Activated naive CD8-positive, alpha-beta T cell treated with anti-CD3 and anti-CD28 coated beads for 36 hours (primary cell): ENCODE data around the gene GPR63. TPM values are rescaled to one million over a fixed set of nuclear protein-coding genes. Genes with fewer than 3 reads are reported as not detected.
A peak's percentile ranks its signal among the peaks of the same experiment; 100 is the strongest.
"Not testable (repeated sequence)": the region's sequence is repeated elsewhere in the genome, so short reads cannot be mapped to it uniquely, and the experiment has no call there.

Experiments used
- DNase-seq: peaks from one replicate; pipeline ENCODE4 v3.0.0; 2021
- H3K27ac Mint-ChIP-seq: one replicate; pipeline ENCODE4 v1.8.0; 2022; ENCODE audit warnings: mild to moderate bottlenecking, moderate library complexity, mixed read lengths
- H3K27me3 Mint-ChIP-seq: one replicate; pipeline ENCODE4 v1.8.0; 2022; ENCODE audit warnings: mild to moderate bottlenecking, mixed read lengths
- H3K36me3 Mint-ChIP-seq: one replicate; pipeline ENCODE4 v1.8.0; 2021; ENCODE audit warnings: mild to moderate bottlenecking, mixed read lengths
- H3K4me1 Mint-ChIP-seq: one replicate; pipeline ENCODE4 v1.8.0; 2021; ENCODE audit warnings: mixed read lengths
- H3K4me3 Mint-ChIP-seq: one replicate; pipeline ENCODE4 v1.8.0; 2022; ENCODE audit warnings: mild to moderate bottlenecking, moderate library complexity, mixed read lengths
- H3K9me3 Mint-ChIP-seq: one replicate; pipeline ENCODE4 v1.8.0; 2022; ENCODE audit warnings: mixed read lengths
- total RNA-seq, 2 experiments: library from RNA; stranded (reverse); gene quantifications; one replicate each; pipeline ENCODE4 v1.2.3, GENCODE V29; 2021

Gene GPR63, protein sequence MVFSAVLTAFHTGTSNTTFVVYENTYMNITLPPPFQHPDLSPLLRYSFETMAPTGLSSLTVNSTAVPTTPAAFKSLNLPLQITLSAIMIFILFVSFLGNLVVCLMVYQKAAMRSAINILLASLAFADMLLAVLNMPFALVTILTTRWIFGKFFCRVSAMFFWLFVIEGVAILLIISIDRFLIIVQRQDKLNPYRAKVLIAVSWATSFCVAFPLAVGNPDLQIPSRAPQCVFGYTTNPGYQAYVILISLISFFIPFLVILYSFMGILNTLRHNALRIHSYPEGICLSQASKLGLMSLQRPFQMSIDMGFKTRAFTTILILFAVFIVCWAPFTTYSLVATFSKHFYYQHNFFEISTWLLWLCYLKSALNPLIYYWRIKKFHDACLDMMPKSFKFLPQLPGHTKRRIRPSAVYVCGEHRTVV
- total RNA-seq: 1 to 10 TPM in 1 of 2 experiments, under 1 TPM in 1; 0.85 to 1.0 TPM

DNA sequence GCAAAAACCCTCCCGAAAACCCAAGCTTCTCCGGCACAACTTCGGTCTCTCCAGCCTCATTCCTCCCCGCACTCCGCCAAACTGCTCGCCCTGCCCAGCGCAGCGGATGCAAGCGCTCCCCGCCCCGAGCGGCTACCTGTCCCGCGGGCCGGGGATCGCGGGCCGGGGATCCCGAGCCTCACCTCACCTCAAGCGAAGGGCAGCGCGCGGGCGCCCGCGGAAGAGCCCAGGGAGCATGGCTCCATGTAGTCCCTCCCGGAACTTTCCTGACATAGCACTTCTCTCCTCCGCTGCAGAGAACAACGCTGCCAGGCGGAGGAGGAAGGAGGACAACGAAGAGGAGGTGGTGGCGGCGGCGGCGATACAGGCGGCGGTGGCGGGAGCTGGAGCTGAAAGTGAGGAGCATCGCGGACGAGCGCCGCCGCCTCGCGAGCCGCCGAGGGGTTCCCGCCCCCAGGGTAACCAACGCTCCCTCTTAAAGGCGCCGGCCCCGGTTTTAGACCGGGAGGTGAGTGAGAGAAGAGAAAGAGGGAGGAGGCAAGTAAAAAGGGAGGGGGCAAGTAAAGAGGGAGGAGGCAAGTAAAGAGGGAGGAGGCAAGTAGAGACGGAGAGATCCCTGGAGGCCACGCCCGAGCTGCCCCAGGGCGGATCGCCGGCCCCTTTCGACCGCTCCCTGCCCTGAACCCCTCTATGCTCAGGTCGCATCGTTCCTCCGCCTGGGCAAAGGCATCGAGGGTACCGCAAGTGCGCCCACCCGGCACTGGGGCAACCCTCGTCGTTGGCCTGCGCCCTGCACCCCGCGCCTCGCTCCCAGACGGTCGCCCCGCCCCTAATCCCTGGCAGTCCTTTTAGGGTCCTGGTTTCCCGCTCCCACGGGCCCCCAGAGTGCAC, at the start of gene GPR63:
Gene GPR63 (minus strand): TSS at position 397 of the 891 bp plus-strand sequence. CDS start 37,746 bp downstream, outside the sequence.
- H3K27me3 Mint-ChIP-seq: peaks cover 66% of the 10 kb centered on the region
- H3K9me3 Mint-ChIP-seq: no peaks in the 10 kb centered on the region
- peaks cover 12% of the 10 kb centered on the region for H3K4me1 Mint-ChIP-seq

DNA sequence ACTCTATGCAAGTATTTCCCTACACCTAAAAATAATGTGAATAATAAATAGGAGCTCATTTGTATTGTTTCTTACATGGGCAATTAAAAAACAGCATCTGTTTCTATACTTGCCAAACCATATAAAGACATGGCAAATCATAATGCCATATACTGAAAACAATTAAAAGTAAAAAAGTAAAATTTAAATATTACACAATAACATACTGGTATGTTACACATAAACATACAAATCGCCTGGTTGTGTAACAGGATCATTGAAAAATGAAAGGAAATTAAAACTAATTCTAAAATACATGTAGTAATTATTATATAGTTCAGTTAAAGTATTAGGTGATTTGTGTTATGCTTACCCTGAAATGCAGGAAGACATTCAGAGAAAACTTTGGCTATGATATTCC, 49.2 kb upstream of the GPR63 start:
- DNase-seq: no peak
- H3K27me3 Mint-ChIP-seq: no peaks in the 10 kb centered on the region
- H3K27ac Mint-ChIP-seq: no peak overlapping the region
- peaks cover 14% of the 10 kb centered on the region for H3K36me3 Mint-ChIP-seq
- H3K4me3 Mint-ChIP-seq: no peak overlapping the region
- no peaks in the 10 kb centered on the region for H3K9me3 Mint-ChIP-seq
- peaks cover 8% of the 10 kb centered on the region for H3K4me1 Mint-ChIP-seq

More for the DNA sequence above, at the start of gene GPR63:
- Mint-ChIP-seq H3K4me3 (peak within 1 kb of the TSS; percentile 85), H3K27ac (peak within 1 kb of the TSS; percentile 35), H3K36me3 (no peaks in the 10 kb centered on the region)
- peak; percentile 75 for DNase-seq

DNA sequence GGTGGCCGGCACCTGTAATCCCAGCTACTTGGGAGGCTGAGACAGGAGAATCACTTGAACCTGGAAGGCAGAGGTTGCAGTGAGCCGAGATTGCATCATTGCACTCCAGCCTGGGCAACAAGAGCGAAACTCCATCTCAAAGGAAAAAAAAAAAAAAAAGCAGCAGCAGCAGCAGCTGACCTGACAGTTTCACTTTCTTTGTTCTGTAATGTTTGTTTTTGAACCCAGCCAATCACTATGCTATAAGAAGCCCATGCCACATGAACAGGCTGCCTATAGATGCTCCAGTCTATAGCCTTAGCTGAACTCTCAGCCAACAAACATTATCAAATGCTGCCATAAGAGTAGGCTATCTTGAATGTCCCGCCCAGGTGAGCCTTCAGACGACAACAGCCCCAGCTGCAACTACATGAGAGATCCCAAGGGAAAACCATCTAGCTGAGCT, 47.9 kb upstream of the GPR63 start:
- H3K9me3 Mint-ChIP-seq, DNase-seq: not testable (repeated sequence)

DNA sequence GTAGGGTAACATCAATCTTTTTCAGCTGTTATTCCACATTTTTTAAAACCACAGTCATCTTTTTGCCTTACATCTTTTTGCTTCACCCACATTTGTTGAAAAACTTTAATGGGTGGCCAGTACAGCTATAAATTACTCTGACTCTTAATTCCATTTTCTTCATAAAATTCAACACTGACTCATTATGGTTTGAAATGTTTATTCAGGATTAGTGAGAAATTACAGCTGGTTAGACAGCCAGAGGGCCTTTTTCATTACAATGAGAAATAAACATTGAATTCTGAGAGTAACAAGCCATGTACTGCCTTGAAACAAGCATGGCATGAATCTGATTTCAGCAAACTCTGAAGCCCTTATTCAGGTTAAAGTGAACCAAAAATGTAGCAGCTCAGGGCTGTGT, 40.9 kb upstream of the GPR63 start:
- no peaks in the 10 kb centered on the region for H3K4me1 Mint-ChIP-seq
- no peaks in the 10 kb centered on the region for H3K9me3 Mint-ChIP-seq
- no peak for DNase-seq
- no peaks in the 10 kb centered on the region for H3K27me3 Mint-ChIP-seq
- H3K4me3 Mint-ChIP-seq: no peak overlapping the region
- H3K27ac Mint-ChIP-seq: no peak overlapping the region
- H3K36me3 Mint-ChIP-seq: no peaks in the 10 kb centered on the region

More for the DNA sequence above, 47.9 kb upstream of the GPR63 start:
- H3K36me3 Mint-ChIP-seq, H3K4me1 Mint-ChIP-seq, H3K27me3 Mint-ChIP-seq: not testable (repeated sequence)
- peak overlapping the region; percentile 46 for H3K27ac Mint-ChIP-seq
- peak overlapping the region; percentile 32 for H3K4me3 Mint-ChIP-seq

DNA sequence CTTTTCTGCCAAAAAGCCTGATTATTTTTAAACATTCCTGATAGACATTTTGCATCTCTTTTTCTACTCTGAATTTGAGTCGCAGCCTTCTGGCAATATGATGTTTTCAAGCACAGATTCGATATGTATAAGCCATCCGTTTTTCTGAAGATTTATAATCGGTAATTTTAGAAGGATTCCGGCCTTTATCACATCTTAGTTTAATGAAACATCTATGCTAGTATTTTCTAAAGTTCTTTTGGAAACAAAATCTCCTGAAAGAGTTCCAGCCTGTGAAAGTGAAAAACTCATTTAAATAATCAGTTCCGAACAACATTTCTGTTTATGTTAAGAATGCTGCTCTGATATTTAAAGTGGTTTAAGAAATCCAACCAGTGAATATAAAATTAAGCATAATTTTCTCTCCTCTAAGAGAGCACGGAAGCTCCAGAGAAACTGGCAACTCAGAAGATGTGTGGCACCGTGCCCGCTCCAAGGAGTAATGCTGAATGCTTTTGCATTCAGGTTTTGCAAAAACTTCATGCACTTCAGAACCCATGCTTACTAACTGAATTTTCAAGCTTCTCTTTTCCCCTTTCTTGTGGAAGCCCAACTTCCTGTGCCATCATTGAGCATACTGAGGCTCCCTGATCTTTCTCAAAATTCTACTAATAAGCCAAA, 39.7 kb upstream of the GPR63 start:
- H3K9me3 Mint-ChIP-seq: no peaks in the 10 kb centered on the region
- H3K27ac Mint-ChIP-seq: no peak overlapping the region

DNA sequence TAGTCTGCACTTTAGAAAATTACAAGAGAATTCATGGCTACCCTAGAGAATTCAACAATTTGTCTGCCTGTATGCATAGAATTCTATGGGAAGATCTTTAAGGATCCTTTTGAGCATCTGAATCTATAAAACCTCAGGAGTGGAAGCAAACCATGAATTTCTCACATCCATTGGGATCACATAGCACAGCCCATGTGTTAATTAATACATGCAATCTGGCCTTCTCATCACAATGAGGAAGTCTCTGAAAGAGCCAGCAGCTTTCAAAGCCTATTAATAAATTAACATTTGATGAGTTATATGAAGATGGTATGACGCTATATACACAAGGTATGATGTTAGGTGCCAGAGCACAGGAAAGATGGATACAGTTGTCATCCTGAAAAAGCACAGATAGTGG, 35.7 kb upstream of the GPR63 start:
- H3K9me3 Mint-ChIP-seq: no peaks in the 10 kb centered on the region
- no peaks in the 10 kb centered on the region for H3K36me3 Mint-ChIP-seq
- H3K27ac Mint-ChIP-seq: no peak overlapping the region
- no peaks in the 10 kb centered on the region for H3K4me1 Mint-ChIP-seq
- H3K27me3 Mint-ChIP-seq: peaks cover 9% of the 10 kb centered on the region
- DNase-seq: no peak
- no peak overlapping the region for H3K4me3 Mint-ChIP-seq

More for the DNA sequence above, 39.7 kb upstream of the GPR63 start:
- no peak for DNase-seq
- H3K4me3 Mint-ChIP-seq: no peak overlapping the region
- peaks cover 1% of the 10 kb centered on the region for H3K27me3 Mint-ChIP-seq
- no peaks in the 10 kb centered on the region for H3K36me3 Mint-ChIP-seq
- H3K4me1 Mint-ChIP-seq: no peaks in the 10 kb centered on the region

DNA sequence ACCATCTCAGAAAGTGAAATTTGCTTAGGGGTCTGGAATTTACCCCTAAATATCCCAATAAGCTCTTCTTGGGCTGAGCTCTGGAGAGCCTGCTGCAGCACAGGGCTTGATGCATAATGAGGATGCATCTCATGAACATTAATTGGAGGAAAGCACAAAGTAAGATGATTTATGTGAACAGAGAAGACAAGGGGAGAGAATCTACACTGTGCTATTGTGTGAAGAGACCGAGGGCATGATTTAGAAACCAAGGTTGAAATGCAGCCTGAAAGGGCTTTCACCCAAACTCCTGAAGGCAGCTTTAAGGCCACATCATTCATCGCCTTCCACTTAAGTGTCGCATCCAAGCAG, 27.8 kb upstream of the GPR63 start:
- Mint-ChIP-seq H3K4me3 (no peak overlapping the region), H3K27me3 (peaks cover 20% of the 10 kb centered on the region), H3K4me1 (no peaks in the 10 kb centered on the region), H3K27ac (no peak overlapping the region), H3K9me3 (peaks cover 4% of the 10 kb centered on the region), H3K36me3 (no peaks in the 10 kb centered on the region)
- DNase-seq: no peak

DNA sequence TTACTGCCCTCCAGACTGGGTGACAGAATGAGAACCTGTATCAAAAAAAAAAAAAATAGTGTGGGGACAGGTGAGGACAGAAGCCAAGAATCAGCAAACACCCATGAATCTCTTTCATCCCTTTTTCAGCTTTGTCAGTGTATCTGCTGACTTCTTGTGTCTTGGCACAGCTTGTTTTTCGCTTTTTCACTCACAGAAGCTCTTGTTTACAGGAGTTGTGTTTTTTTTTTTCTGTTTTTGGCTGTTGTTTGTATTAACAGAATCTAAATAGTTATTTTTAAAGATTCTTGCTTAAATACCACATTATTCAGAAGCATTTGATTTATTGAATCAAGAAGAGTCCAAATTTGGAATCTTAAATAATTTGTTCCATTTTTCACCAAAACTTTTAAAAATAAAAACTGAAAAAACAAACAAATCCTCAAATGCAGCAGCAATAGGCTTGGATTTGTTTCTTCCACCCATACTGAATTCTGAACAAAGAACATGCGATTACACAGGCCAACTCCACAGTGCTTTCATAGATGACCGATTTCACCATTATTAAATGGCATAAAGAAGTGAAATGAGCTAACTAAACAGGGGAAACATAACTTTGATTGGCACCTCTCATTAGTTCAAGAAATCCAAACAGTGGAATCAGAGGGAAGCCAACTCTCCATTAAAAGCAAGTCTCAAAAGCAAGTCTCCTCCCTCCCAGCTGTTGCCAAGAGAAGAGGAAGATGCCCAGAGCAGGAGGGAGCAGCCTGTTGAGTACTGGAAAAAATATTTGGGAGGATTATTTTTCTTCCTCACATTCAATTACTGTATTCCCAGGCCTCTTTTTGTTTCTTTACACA, 27.2 kb upstream of the GPR63 start:
- no peak for DNase-seq
- Mint-ChIP-seq H3K4me3 (no peak overlapping the region), H3K36me3 (no peaks in the 10 kb centered on the region), H3K27me3 (peaks cover 22% of the 10 kb centered on the region), H3K9me3 (peaks cover 4% of the 10 kb centered on the region), H3K27ac (no peak overlapping the region), H3K4me1 (no peaks in the 10 kb centered on the region)

DNA sequence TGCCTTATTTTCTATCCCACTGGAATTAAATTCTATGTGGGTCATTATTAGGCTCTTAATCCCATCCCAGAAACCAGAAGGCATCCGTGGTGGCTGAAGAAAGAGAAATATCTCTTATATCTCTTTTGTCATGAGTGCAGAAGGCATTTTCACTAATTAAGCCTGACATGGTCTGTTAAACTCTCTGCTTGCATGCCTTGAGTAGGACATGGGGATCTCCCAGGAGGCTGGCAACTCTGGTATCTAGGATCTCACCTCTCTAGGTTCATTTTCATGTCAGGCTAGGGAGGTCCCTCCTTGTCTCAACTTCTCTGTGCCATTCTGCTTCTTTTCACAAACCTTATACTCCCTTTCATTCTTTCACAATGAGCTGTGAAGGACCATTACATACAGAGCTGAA, 25.3 kb upstream of the GPR63 start:
- Mint-ChIP-seq H3K27me3 (peaks cover 15% of the 10 kb centered on the region), H3K4me3 (no peak overlapping the region), H3K27ac (no peak overlapping the region), H3K36me3 (no peaks in the 10 kb centered on the region), H3K4me1 (no peaks in the 10 kb centered on the region), H3K9me3 (peaks cover 5% of the 10 kb centered on the region)
- no peak for DNase-seq

DNA sequence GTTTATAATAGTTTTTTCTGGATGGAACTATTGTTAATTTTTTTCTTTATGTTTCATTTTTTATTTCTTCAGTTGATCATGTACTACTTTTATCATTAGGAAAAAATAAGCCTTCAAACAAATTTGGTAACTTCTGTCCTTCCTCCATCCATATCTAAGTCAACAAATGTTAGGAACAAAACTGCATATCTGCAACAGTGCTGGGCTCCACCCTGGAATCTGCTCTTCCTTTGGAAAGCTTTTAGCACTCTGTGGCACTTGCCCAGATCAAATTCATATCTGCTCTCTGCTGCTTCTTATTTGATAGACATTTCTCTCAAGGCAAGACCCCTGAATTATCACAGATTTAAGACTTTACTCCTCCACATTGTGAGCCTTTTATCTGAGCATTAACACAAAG, 24.3 kb upstream of the GPR63 start:
- Mint-ChIP-seq H3K27me3 (peaks cover 19% of the 10 kb centered on the region), H3K27ac (no peak overlapping the region), H3K4me1 (no peaks in the 10 kb centered on the region), H3K36me3 (no peaks in the 10 kb centered on the region), H3K4me3 (no peak overlapping the region), H3K9me3 (peaks cover 5% of the 10 kb centered on the region)
- DNase-seq: no peak

DNA sequence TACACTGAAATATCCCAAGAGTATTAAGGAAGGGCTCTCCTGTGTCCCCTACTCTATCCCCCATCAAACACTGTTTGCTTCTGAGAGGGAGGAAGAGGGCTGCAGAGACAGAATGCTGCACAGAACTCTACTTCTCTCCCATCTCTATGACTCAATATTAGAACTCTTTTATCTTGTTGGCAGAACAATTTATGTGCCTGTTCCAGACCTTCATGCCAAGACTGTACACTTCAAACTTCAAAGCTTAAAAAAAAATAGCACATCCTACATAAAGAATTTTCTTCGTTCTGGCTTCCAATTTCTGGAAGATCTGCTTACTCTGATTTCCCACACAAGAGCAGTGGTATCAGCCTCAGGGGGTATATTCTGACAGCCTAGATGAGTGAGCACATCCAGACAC, 19.6 kb upstream of the GPR63 start:
- Mint-ChIP-seq H3K27me3 (peaks cover 12% of the 10 kb centered on the region), H3K27ac (no peak overlapping the region), H3K9me3 (peaks cover 6% of the 10 kb centered on the region), H3K36me3 (no peaks in the 10 kb centered on the region), H3K4me3 (no peak overlapping the region), H3K4me1 (no peaks in the 10 kb centered on the region)
- no peak for DNase-seq

DNA sequence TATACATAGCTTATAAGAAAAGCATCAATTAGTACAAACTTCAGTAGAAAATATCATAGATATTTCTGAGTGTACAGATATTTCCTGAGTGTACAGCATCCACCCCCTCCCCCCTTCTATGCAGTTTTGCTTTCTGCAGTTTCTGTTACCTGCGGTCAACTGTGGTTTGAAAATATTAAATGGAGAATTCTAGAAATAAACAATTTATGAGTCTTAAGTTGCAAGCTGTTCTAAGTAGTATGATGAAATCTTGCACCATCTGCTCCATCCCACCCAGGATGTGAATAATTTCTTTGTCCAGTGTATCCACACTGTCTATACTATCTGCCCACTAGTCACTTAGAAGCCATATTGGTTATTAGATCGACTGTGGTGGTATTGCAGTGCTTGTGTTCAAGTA, 15.8 kb upstream of the GPR63 start:
- H3K4me1 Mint-ChIP-seq: no peaks in the 10 kb centered on the region
- H3K9me3 Mint-ChIP-seq: peaks cover 3% of the 10 kb centered on the region
- no peaks in the 10 kb centered on the region for H3K36me3 Mint-ChIP-seq
- H3K4me3 Mint-ChIP-seq: no peak overlapping the region
- no peak overlapping the region for H3K27ac Mint-ChIP-seq
- DNase-seq: no peak
- H3K27me3 Mint-ChIP-seq: peaks cover 5% of the 10 kb centered on the region

DNA sequence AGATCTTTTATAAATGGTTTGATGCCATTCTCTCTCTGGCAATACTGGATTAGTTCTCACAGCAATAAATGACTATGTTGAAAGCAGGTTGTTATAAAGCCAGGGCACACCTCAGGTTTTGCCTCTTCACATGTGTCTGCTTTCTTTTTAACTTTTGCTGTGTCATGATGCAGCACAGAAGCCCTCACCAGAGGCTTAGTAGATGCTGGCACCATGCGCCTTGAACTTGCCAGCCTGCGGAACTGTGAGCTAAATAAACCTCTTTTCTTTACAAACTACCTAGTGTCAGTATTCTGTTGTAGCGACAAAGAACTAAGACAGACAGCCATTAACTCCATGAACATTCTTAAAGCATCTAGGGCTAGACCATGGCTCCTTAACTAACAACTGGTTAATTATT, 15.3 kb upstream of the GPR63 start:
- Mint-ChIP-seq H3K27ac (no peak overlapping the region), H3K36me3 (no peaks in the 10 kb centered on the region), H3K4me3 (no peak overlapping the region), H3K9me3 (peaks cover 3% of the 10 kb centered on the region), H3K4me1 (no peaks in the 10 kb centered on the region), H3K27me3 (peaks cover 5% of the 10 kb centered on the region)
- DNase-seq: no peak

DNA sequence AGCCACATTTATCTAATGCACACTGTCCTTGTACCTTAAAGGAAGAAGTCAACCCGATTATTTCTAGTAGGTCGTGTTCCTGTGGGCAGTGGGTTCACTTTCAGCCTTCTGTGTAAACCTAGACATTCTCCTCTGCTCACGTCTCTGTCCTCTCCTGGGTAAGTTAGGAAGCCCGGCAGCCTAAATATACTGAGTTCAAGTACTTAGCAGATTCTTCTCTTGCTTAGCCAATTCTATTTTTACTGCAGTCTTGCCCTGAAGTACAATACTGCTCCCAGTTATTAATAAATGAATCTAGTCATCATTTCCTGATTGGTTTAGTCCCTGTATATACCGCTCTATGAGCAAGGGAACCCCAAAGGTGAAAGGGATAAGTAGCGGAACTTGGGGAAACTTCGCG, 14.6 kb upstream of the GPR63 start:
- H3K9me3 Mint-ChIP-seq: peaks cover 3% of the 10 kb centered on the region
- H3K36me3 Mint-ChIP-seq: no peaks in the 10 kb centered on the region
- DNase-seq: no peak
- peaks cover 8% of the 10 kb centered on the region for H3K27me3 Mint-ChIP-seq
- H3K4me3 Mint-ChIP-seq: no peak overlapping the region
- H3K27ac Mint-ChIP-seq: no peak overlapping the region
- no peaks in the 10 kb centered on the region for H3K4me1 Mint-ChIP-seq
